ENCODE results near the gene NUP62. TPM values are rescaled to one million over a fixed set of nuclear protein-coding genes. Genes with fewer than 3 reads are reported as not detected.

The NUP62 gene
- total RNA-seq, 2 experiments from 2014 or later: 164 to 179 TPM

DNA sequence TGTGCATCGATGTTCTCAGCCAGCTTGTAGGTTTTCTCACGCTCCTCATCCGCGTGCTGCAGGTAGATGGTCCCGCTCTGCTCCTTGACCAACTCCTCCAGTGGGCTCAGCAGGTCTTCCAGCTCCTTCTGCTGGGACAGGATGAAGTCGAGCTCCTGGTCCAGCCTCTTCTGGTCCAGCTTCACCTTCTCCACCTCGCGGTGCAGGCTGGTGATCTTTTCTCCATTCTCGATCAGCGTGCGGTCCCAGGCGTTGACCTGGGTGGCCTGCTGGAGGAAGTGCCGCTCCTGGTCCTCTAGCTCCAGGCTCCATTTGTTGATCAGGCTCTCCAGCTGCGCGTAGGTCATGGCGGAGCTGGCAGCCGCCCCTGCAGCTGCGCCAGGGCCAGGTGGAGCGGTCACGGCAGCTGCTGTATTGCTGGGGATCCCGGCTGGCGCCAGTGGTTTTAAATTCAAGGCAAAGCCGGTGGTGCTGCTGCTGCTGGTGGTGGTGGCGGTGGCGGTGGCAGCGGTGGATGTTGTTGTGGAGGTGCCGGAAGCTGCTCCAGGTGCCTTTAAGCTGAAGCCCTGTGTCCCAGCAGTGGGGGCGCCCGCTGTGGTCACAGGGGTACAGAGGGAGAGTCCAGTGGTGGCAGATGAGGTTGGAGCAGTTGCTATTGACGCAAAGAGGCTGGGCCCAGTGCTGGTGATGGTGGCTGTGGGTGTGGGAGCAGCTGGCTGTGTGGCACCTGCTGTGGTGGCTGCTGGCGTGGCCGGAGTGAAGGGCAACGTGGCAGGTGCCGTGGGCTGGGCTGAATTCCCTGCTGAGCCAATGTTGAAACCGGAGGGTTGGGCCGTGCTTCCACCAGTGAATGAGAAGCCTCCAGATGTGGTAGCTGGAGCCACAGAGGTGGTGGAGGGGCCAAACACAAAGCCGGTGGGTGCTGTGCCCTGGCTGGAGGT is 20.6 kb downstream of the NUP62 start:
- Mint-ChIP-seq H3K4me1 (peaks cover 49% of the 10 kb centered on the region), H3K36me3 (peaks cover 54% of the 10 kb centered on the region), H3K27ac (no peak overlapping the region), H3K9me3 (no peaks in the 10 kb centered on the region), H3K4me3 (no peak overlapping the region), H3K27me3 (no peaks in the 10 kb centered on the region)
- DNase-seq: no peak

DNA sequence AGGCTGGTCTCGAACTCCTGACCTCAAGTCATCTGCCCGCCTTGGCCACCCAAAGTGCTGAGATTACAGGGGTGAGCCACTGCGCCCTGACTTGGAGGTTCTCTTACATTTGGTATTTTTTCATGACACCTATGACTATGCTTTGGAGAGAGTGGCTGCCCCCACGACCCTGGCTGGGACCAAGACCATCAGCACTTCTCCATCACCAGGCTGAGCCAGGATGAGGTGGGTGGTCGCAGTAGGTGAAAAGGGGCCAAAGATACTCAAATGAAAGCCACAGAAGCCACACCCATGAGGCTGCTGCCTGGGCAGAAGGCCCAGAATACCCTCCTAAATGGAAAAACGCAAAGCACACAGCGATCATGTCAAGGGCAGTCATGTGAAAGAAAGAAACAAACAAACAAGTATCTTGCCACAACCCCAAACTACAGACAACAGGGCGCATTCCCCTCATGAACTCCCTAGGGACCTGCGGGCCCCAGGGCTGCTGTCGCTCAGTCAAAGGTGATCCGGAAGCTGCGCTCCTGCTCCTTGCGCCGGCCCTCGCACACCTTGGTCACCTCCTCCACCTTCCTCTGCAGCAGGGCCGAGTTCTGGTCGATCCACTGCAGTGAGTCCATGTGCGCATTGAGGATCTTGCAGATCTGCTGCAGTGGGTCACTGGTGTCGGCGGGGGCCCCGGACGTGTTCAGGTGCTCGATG is 21.4 kb downstream of the NUP62 start:
- no peaks in the 10 kb centered on the region for H3K27me3 Mint-ChIP-seq
- DNase-seq: no peak
- no peak overlapping the region for H3K4me3 Mint-ChIP-seq
- H3K9me3 Mint-ChIP-seq: no peaks in the 10 kb centered on the region
- peaks cover 49% of the 10 kb centered on the region for H3K36me3 Mint-ChIP-seq
- peaks cover 46% of the 10 kb centered on the region for H3K4me1 Mint-ChIP-seq
- H3K27ac Mint-ChIP-seq: no peak overlapping the region

DNA sequence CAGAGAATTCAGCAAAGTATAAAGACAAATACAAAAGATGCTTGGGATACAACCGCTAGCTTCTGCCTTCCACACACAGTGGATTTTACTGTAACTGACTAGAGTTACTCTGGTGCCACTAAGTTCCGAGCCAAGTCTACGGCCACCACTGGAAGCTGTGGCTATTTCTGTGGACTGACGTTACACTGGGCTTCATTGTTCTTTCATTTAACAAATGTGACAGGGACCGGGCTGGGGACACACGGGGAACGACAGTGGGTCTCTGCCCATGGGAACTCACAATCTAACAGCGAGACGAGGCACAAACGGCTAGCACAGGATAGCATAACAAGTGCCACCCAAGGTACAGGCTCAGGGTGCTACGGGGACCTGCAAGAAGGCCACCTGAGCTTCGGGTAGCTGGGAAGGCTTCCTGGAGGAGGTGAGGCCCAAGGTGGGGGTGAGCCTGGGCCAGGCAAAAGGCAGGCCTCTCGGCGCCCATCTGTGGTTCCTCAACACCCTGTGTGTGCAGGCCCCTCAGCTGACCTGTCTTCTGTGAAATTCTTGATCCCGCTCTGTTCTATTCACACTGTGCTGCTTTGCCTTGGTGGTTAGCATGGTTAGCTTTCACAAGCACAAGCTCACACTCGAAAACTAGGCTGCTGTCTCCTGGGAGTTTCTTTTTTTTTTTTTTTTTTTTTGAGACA is 22.3 kb downstream of the NUP62 start:
- H3K27me3 Mint-ChIP-seq: no peaks in the 10 kb centered on the region
- H3K4me1 Mint-ChIP-seq: peaks cover 39% of the 10 kb centered on the region
- H3K9me3 Mint-ChIP-seq: no peaks in the 10 kb centered on the region
- DNase-seq: no peak
- H3K4me3 Mint-ChIP-seq: peak overlapping the region; percentile 29
- peaks cover 43% of the 10 kb centered on the region for H3K36me3 Mint-ChIP-seq
- peak overlapping the region; percentile 20 for H3K27ac Mint-ChIP-seq

DNA sequence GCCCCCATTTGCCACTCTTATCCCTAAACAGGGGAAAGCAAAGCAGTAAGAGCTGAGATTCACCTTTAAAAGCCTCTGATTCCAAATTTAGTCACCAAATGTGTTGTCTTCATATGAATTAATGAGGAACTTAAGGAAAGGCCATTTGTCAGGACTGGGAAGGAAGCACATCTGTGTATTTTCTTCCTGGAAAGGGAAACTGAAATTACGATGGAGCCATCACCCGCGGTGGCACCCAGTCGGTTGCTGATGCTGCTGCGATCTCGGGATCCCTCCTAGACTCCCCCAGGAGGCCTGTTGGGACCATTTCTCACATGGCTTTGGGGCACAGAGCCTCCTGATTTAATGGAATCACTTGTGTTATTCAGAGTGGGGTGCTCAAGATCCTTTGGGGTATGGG is 25.2 kb downstream of the NUP62 start:
- H3K4me1 Mint-ChIP-seq: peaks cover 39% of the 10 kb centered on the region
- no peaks in the 10 kb centered on the region for H3K9me3 Mint-ChIP-seq
- H3K4me3 Mint-ChIP-seq: no peak overlapping the region
- peaks cover 27% of the 10 kb centered on the region for H3K36me3 Mint-ChIP-seq
- H3K27me3 Mint-ChIP-seq: no peaks in the 10 kb centered on the region
- DNase-seq: no peak
- no peak overlapping the region for H3K27ac Mint-ChIP-seq

DNA sequence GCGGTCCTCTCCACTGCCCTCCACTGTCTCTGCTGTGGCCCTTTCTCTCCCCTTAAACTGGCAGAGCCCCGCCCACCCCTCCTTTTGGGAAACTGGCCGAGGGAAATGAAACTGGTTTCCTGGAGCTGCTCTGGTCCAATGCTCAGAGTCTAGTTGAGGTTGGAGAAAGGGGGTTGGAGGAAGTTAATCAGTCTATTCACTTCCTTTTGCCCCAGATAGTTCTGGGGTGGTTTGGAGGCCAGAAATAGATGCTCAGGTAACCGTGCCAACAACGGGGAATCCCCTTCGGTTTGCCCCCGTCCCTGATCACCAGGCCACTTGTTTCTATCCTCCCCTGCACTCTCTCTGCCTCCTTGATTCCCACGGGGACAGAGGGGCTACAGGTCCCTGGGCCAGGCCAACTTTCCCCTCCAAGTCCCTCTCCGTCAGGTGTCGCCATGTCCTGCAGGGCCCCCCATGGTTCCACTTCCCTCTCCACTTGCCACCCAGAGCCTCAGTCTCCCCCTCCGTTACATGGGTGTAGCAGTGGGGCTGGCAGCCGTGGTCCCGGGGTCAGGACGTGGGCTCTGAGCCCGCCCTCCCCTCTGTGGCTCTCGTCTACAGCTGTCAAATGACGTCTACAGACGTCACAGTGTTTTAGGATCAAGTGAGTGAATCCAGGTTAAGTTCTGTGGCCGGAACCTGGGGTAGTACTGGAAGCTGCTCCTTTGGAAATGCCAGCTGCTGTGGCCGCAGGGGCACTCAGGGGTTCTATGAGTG is 32.3 kb downstream of the NUP62 start, which contains the start of gene IL4I1:
TSS of gene IL4I1 (minus strand) at position 25 of the 759 bp plus-strand sequence. CDS start 727 bp downstream, outside the sequence.
- Mint-ChIP-seq H3K27me3 (no peaks in the 10 kb centered on the region), H3K36me3 (peaks cover 2% of the 10 kb centered on the region), H3K27ac (peak within 1 kb of the TSS; percentile 85), H3K4me1 (peaks cover 41% of the 10 kb centered on the region), H3K4me3 (peak within 1 kb of the TSS; percentile 68), H3K9me3 (no peaks in the 10 kb centered on the region)
- DNase-seq: peak; percentile 70

DNA sequence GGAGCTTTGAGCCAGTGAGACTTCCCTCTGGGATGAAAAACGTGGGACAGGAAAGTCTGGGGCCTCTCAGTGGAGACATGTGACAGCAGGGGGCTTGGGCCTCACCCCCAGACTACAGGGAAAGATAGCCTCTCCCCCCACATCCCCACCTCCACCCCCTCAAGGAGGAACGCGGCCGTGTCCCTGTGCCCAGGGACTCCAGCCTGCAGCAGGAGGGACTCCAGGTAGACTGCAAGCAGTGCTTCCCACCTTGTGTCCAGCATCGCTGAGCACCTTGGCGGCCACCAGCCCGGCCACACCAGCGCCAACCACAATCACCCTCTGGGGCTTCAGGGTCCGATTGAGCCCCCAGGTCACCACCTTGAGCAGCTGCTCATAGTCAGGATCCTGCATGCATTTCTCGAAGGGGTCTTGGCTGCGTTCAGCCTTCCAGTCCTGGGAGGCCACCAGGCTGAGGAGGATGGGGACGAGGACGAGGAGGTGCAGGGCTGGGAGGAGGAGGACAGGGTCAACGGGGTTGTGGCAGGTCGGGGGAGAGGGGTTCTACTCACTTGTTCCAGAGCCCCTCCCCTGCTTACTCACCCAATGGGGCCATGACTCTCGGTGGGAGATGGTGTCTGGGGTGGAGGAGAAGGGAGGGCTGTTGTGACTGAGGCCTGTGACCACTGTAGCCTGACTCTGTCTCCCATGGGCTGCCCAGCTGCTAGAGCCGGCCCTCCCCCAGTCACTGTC is 33.6 kb downstream of the NUP62 start:
- Mint-ChIP-seq H3K9me3 (no peaks in the 10 kb centered on the region), H3K4me3 (no peak overlapping the region)

DNA sequence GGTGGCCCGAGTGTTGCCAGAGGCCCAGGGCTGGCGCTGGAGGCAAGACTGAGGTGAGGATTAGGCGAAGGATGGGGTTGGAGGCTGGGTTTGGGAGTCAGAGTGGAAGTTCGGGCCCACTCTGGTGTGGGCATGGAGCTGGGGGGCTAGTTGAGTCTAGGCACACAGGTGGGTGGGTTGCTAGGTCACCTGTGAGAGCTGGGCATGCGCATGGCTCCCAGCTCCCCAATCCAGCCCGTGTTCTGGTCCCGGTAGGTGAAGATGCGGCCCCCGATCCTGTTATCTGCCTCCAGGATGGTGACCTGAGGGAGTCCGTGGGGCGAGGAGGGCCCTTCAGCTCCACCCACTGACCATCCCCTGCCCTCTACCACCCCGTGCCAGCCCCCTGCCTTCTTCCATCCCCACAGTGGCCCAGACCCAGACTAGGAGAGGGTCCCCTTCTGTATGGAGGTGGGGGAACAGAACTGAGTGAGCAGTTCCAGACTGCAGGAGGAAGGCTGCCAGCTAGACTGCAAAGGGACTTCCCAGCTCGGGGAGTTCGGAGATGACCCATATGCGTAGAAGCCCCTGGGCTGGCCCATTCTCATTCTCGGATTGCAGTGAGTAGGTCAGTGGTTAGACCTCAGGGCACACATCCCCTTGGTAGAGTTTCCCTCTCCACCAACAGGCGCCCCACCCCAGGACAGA is 34.3 kb downstream of the NUP62 start:
- Mint-ChIP-seq H3K4me1 (peaks cover 26% of the 10 kb centered on the region), H3K27me3 (no peaks in the 10 kb centered on the region), H3K9me3 (no peaks in the 10 kb centered on the region), H3K36me3 (peaks cover 2% of the 10 kb centered on the region), H3K27ac (no peak overlapping the region), H3K4me3 (no peak overlapping the region)
- no peak for DNase-seq

More for the DNA sequence above, 33.6 kb downstream of the NUP62 start:
- no peak for DNase-seq
- peaks cover 2% of the 10 kb centered on the region for H3K36me3 Mint-ChIP-seq
- peaks cover 31% of the 10 kb centered on the region for H3K4me1 Mint-ChIP-seq
- peak overlapping the region; percentile 85 for H3K27ac Mint-ChIP-seq
- no peaks in the 10 kb centered on the region for H3K27me3 Mint-ChIP-seq

DNA sequence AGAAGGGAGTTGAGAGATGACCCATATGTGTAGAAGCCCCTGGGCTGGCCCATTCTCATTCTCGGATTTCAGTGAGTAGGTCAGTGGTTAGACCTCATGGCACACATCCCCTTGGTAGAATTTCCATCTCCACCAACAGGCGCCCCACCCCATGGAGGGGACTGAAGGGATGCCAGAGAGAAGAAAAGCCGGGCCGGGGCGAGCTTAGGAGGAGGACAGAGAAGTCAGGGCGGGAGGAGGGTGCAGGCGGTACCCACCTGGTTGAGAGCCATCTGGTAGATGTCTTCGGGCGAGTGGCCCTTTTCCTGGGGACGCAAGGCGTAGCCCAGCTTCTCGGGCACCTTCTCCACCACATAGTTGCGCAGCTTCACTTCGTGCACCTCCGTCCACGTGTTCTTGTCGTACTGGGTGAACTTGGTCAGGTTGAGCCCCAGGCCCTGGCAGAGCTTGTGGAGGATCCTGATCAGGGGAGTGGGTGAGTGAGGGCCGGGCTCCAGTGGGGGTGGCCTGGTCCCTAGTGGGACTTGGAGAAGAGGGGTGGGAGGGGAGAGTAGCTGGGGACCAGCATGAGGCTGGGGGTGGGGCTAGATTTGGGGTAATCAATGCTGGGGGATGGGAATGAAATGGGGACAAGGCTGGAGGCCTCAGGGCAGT is 35.2 kb downstream of the NUP62 start:
- Mint-ChIP-seq H3K4me3 (no peak overlapping the region), H3K27ac (no peak overlapping the region), H3K36me3 (peaks cover 7% of the 10 kb centered on the region), H3K27me3 (no peaks in the 10 kb centered on the region), H3K4me1 (peaks cover 26% of the 10 kb centered on the region), H3K9me3 (peaks cover 2% of the 10 kb centered on the region)
- DNase-seq: no peak

DNA sequence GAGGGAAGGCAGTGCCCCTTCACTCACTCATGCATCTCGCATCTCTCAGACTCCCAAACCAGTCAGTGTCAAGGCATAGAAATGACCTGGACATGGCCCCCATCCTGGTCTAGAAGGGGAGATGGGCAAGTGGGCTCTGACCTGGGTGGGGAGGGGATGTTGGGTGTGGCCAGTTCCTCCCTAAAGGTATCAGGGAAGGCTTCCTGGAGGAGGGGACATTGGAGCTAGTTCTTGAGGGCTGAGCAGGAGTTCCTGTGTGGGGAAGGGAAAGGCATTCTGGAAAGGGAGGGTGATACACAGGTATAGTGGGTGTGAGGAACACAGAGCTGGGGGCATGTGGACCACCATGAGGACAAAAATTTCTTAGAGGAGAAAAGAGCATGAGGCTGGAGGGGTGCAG is 36.6 kb downstream of the NUP62 start:
- Mint-ChIP-seq H3K27me3 (no peaks in the 10 kb centered on the region), H3K36me3 (peaks cover 10% of the 10 kb centered on the region), H3K4me1 (peaks cover 23% of the 10 kb centered on the region), H3K9me3 (peaks cover 2% of the 10 kb centered on the region), H3K27ac (no peak overlapping the region), H3K4me3 (no peak overlapping the region)
- no peak for DNase-seq

DNA sequence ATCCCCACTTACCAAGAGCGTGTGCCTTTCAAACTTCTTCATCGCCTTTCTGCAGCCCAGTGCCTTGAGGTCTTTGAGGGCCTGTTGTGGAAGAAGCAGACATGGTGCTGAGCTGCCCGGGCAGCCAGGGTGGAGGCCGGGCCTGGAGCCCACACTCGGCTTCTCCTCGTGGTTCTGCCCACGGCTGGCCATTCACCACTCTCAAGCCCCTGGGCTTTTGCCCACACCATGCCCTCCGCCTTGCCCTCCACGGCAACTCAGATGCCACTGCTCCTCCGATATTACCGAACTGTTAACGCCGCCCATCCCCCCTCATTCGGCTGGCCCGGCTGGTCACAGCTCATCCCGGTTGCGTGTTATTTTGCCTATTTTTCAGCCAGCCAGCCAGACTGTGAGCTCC is 37.9 kb downstream of the NUP62 start:
- Mint-ChIP-seq H3K9me3 (peaks cover 2% of the 10 kb centered on the region), H3K36me3 (peaks cover 10% of the 10 kb centered on the region), H3K27me3 (no peaks in the 10 kb centered on the region), H3K27ac (no peak overlapping the region), H3K4me1 (peaks cover 11% of the 10 kb centered on the region), H3K4me3 (no peak overlapping the region)
- no peak for DNase-seq

DNA sequence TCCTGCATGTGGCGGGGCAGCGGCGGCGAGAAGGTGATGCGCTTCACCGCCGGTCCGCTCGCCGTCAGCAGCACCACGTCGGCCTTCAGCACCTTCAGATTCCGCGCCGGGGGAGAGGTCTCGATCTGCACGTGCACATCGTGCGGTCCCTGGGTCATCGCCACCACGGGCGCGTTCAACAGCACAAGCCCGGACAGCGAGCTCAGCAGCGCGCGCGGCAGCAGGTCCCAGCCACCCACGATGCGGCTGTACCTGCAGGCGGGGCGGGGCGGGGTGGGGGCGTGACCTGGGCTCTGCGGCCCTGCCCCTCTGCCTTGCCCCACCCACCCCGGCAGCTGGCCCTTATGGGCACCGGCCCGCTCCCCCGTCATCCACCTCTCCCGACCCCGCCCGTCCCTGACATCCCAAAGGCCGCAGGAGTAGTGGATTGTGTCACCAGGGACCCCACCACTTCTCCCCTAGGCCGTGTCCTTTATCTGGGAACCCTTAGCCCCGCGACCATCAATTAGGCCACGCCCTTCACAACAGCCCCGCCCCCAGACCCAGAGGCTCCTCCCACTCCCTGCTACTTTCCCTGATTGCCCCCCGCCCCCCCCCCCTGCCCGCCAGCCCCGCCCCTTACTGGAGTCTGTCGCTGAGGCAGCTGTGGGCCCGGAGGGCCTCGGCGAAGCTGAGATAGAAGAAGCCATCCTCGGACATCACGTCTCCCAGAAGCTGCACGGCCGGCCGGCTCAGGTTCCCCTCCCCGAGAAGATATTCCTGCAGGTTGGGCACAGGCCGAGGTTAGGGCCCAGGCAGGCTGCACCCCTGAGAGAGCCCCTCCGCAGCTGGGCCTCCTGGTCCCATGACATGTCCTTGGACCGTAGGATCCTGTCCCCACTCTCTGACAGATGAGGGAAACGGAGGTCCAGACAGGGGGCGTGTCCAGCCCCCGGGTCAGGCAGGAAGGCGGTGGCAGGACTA is 38.7 kb downstream of the NUP62 start:
- peak; percentile 57 for DNase-seq
- H3K36me3 Mint-ChIP-seq: peaks cover 10% of the 10 kb centered on the region
- peaks cover 2% of the 10 kb centered on the region for H3K9me3 Mint-ChIP-seq
- peak overlapping the region; percentile 57 for H3K4me3 Mint-ChIP-seq
- H3K27me3 Mint-ChIP-seq: no peaks in the 10 kb centered on the region
- H3K27ac Mint-ChIP-seq: no peak overlapping the region
- peaks cover 6% of the 10 kb centered on the region for H3K4me1 Mint-ChIP-seq

DNA sequence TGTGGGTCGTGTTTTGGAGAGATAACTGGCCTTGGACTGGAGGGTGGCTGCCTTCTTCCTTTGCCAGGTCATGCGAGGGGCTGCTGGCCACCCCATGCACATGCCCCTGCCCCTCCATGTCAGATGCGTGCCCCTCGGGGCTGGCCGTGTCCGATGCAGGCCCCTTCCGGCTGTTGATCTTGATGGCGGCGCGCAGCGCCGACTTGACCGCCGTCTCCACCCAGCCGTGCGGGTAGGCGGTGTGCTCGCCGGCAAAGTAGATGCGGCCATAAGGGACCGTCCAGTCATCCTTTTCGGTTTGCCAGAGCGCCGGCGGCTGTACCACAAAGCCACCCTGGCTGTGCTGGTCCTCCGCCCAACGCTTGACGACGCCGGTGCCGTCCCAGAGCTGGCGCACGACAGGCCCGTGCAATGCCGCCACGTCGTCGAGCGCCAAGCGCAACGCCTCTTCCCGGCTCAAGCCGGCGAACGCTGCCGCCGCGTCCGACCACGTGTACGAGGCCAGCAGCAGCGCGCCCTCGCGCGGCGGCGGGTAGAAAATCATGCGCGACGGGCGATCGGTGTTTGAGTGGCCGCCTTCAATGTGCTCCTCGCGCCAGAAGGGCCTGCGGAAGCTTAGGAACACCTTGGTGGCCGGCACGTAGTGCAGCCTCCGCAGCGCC is 39.5 kb downstream of the NUP62 start:
- no peaks in the 10 kb centered on the region for H3K27me3 Mint-ChIP-seq
- DNase-seq: peak; percentile 84
- H3K4me1 Mint-ChIP-seq: peaks cover 2% of the 10 kb centered on the region
- peaks cover 2% of the 10 kb centered on the region for H3K9me3 Mint-ChIP-seq
- no peak overlapping the region for H3K27ac Mint-ChIP-seq
- H3K4me3 Mint-ChIP-seq: peak overlapping the region; percentile 57
- peaks cover 12% of the 10 kb centered on the region for H3K36me3 Mint-ChIP-seq
